Pancreas (tissue), 10 donors: ENCODE data around the gene ARHGAP23. TPM values are rescaled to one million over a fixed set of nuclear protein-coding genes. Genes with fewer than 3 reads are reported as not detected.

ENCODE experiments used
- ATAC-seq, 4 donors: fragments of 200-7000 bp; cut with Tn5 transposase; one replicate each; pipeline versions ENCODE4 v1.8.0 to v1.9.1; 2020; ENCODE audit warnings: mild to moderate bottlenecking in 4 of 4, moderate library complexity in 4 of 4
- DNase-seq, 6 donors: peaks; one replicate each; pipeline ENCODE4 v3.0.0-alpha.2; 2020
- FAIRE-seq: peaks from 2 replicates; lab custom pipeline; 2012; peaks lifted over from hg19 to GRCh38; lab: Jason Lieb, UNC
- H3K27ac ChIP-seq, 4 donors: fragments of 200-600 bp; sonication (generic); 1 replicate in 3 of 4; 2 replicates in 1 of 4; pipeline versions ENCODE4 v1.5.0 to v1.8.0; 2020
- H3K27me3 ChIP-seq, 4 donors: fragments of 200-600 bp; one replicate each; pipeline ENCODE4 v1.8.0; 2021
- H3K36me3 ChIP-seq, 3 donors: fragments of 200-600 bp; sonication (generic) in 1 of 3; one replicate each; pipeline versions ENCODE4 v1.5.0 to v1.8.0; 2020 to 2021
- H3K4me1 ChIP-seq, 3 donors: fragments of 200-600 bp; one replicate each; pipeline ENCODE4 v1.8.0; 2021
- H3K4me3 ChIP-seq, 4 donors: fragments of 200-600 bp; sonication (generic) in 2 of 4; one replicate each; pipeline versions ENCODE4 v1.5.0 to v1.8.0; 2020 to 2021
- H3K9me3 ChIP-seq, 4 donors: fragments of 200-600 bp; one replicate each; pipeline ENCODE4 v1.8.0; 2021
- CTCF ChIP-seq, 4 donors: fragments of 200-600 bp; sonication (generic) in 3 of 4; IDR thresholded peaks; one replicate each; pipeline versions ENCODE4 v1.5.0 to v1.8.0; 2021; ENCODE audit warnings: antibody characterized with exemption in 4 of 4
- WGBS, 2 donors: extraction: QIAGEN DNeasy Blood & Tissue Kit; methylation state at CpG; one replicate each; pipeline ENCODE4 v1.1.7; 2013; 5-methylcytosine and 5-hydroxymethylcytosine counted together
- intact Hi-C, 3 donors: fragments of 100-400 bp; cut with DNase I; formaldehyde crosslinking; loops; one replicate each; pipeline versions ENCODE4 v1.11.1 to v1.14.2; 2022
- polyA plus RNA-seq, 2 donors: library from polyadenylated mRNA; stranded (reverse); fragments of 200-250 nt; gene quantifications; one replicate each; pipeline ENCODE4 v1.2.3, GENCODE V29; 2013
- total RNA-seq, 6 donors: library from RNA; stranded (reverse); fragmentation: NEBNext Ultra II Directional in 4 of 6; extraction: Animal tissue kit (Norgen Biotek cat#: 25700) in 4 of 6; gene quantifications; one replicate each; pipeline versions ENCODE4 v1.2.1 to v1.2.4, GENCODE V29; 2021 to 2023
- donor health status: healthy with polysubstance abuse.
- donor health status: DM: no; HTN: no; CAD: no; lungs with moderate emphysema.
- donor health status: DM: no; HTN: no; CAD: no.
- donor health status: control.
- donor health status: control.
- donor health status: Bipolar disorder and iron deficiency.
- donor health status: DM: yes; HTN: yes; CAD: no.
- donor health status: DM: no; HTN: no; CAD: no.
- donor health status: DM: no; HTN: no; CAD: no.
- donor health status: DM: yes; HTN: yes; CAD: no.

ARHGAP23 gene
- total and polyA plus RNA-seq, 8 donors: 2.5 to 7.1 (median 3.9) TPM

DNA sequence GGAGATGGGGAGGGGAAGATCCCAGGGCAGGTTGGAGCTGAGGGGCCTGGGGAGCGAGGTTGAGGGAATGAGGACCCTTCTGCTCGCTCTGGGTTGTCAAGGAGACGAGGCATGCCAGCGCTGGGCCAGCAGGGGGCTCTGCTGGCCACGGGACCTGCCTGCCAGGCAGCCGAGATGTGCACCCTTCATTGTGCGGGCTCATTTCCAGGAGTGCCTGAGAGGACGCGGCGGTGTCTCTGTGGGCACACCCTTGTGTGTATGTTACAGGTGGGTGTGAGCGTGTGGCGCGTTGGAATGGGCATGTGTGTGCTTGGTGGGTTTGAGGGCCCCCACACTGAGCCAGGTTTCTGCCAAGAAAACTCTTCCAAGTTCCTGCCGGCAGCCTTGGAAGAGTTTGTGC lies 15.9 kb downstream of the ARHGAP23 start:
- FAIRE-seq: no peak

DNA sequence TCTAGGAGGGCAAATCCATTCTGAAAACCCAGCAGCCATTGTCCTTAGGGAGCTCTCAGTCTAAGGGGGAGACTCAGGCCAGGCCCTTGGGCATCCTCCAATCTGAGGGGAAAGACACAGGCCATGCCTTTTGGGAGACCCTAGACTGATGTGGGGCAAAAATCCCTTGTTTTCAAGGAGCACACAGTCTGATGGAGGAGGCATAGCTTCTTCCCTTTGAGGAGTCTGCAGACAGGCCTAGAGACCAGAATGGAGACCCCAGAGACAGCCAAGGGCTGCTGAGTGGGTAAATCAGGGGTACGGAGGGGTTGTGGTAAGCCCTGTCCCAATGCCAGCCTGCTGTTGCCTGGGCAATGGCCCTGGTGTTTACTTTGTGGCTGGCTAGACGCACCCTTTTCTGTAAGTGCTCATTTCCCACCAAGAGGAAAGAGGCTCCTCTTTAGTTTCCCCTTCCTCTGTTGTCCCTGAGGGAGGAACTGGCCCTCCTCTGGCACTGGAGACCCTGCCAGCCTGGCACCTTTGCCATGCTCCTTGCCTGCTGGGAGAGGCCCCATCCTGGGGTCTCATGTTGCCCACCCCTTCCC lies 19.3 kb downstream of the ARHGAP23 start:
- H3K9me3 ChIP-seq: no peaks in the 10 kb centered on the region
- H3K4me1 ChIP-seq: no peaks in the 10 kb centered on the region
- no peak for DNase-seq
- H3K27me3 ChIP-seq: no peaks in the 10 kb centered on the region
- H3K4me3 ChIP-seq: no peak overlapping the region
- 56 to 58% methylated on average over 2 of the region's 2 CpGs for WGBS, 2 donors
- intact Hi-C loops: no loop called here
- no peak for ATAC-seq
- no peak overlapping the region for H3K27ac ChIP-seq
- TF ChIP-seq CTCF (IDR thresholded peaks at IDR 0.05): no peak
- no peak for FAIRE-seq
- H3K36me3 ChIP-seq: no peaks in the 10 kb centered on the region

More for the DNA sequence above, 15.9 kb downstream of the ARHGAP23 start:
- Histone ChIP-seq H3K4me1 (no peaks in the 10 kb centered on the region), H3K27ac (no peak overlapping the region), H3K27me3 (no peaks in the 10 kb centered on the region), H3K9me3 (no peaks in the 10 kb centered on the region), H3K4me3 (no peak overlapping the region), H3K36me3 (no peaks in the 10 kb centered on the region)
- ATAC-seq (peak; percentile 72 to 96 (median 90)), DNase-seq (peak in 5 of 6 donors; percentile 32 to 80 (median 63))
- WGBS, 2 donors: 6 to 8% methylated on average over 14 of the region's 14 CpGs
- peak; percentile 55 to 72 (median 64) for TF ChIP-seq CTCF (IDR thresholded peaks at IDR 0.05)
- intact Hi-C loops: no loop called here

DNA sequence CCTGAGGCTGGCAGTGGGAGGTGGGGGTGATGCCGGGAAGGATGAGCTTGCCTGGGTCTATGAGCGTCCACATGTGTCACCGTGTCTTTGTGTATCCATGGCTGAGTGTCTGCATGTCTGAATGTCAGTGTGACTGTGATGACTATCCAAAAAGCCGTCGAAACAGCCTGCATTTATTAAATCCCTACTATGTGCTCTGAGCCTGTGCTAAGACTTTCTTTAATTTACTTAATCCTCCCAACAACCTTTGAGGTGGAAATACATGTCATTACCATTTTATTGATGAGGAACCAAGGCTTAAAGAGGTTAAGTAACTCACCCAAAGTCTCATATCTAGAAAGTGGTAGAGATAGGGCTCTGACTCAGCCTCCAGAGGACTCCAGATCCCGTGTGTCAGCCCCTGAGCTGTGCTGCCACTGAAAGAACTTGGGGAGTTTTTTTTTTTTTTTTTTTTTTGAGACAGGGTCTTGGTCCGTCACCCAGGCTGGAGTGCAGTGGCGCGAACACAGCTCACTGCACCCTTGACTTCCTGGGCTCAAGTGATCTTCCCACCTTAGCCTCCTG lies 20.0 kb downstream of the ARHGAP23 start:
- TF ChIP-seq CTCF (IDR thresholded peaks at IDR 0.05): no peak
- no peak for ATAC-seq
- intact Hi-C loops: no loop called here
- Histone ChIP-seq H3K4me1 (no peaks in the 10 kb centered on the region), H3K9me3 (no peaks in the 10 kb centered on the region), H3K36me3 (no peaks in the 10 kb centered on the region), H3K4me3 (no peak overlapping the region), H3K27ac (no peak overlapping the region), H3K27me3 (no peaks in the 10 kb centered on the region)
- no peak for FAIRE-seq
- 68 to 76% methylated on average over 9 of the region's 9 CpGs for WGBS, 2 donors
- no peak for DNase-seq

- peak in 1 of 4 donors; percentile 10 for ATAC-seq
- no peaks in the 10 kb centered on the region for H3K4me1 ChIP-seq
Measured at GRCh38 chr17:38449364-38449763, 21.1 kb downstream of the ARHGAP23 start.

More at GRCh38 chr17:38449364-38449763, 21.1 kb downstream of the ARHGAP23 start:
- 70 to 86% methylated on average over 14 to 15 of the region's 15 CpGs for WGBS, 2 donors
- intact Hi-C loops: no loop called here
- H3K36me3 ChIP-seq: no peaks in the 10 kb centered on the region
- DNase-seq: no peak
- H3K9me3 ChIP-seq: no peaks in the 10 kb centered on the region
- no peak for TF ChIP-seq CTCF (IDR thresholded peaks at IDR 0.05)
- no peaks in the 10 kb centered on the region for H3K27me3 ChIP-seq
- no peak overlapping the region for H3K27ac ChIP-seq
- no peak for FAIRE-seq
- no peak overlapping the region for H3K4me3 ChIP-seq
